ENCODE data around the gene KLHL2. TPM values are rescaled to one million over a fixed set of nuclear protein-coding genes. Genes with fewer than 3 reads are reported as not detected.

The KLHL2 gene
- total RNA-seq, 2 donors from 2014 or later, result 9.1 to 17.1 TPM

GRCh38 chr4:165328101-165328425 lies 120.7 kb downstream of the KLHL2 start:
- intact Hi-C loops (cut with DNase I), result no loop called here
- DNase-seq (no peak), ATAC-seq (no peak)
- Histone ChIP-seq H3K4me3 (peak overlapping the region; percentile 75 to 86), H3K27ac (peak overlapping the region in 3 of 4 donors; percentile 81 to 87 (median 85)), H3K4me1 (peaks cover 48% of the 10 kb centered on the region), H3K9me3 (no peaks in the 10 kb centered on the region), H3K27me3 (no peaks in the 10 kb centered on the region), H3K36me3 (replicated peaks in 1 of 2; ENCODE audit: insufficient read depth in 1 of 2, low read depth in 2 of 2) (no peaks in the 10 kb centered on the region)
- TF ChIP-seq CTCF (IDR thresholded peaks at IDR 0.05) (no peak), POLR2A (IDR thresholded peaks at IDR 0.05) (no peak)
- WGBS, 2 donors, result 0 to 1% methylated on average over 7 of the region's 7 CpGs

- WGBS, 2 donors, result 23 to 35% methylated on average over 4 of the region's 4 CpGs
These were observed 121.3 kb downstream of the KLHL2 start for GRCh38 chr4:165328708-165329107.

GRCh38 chr4:165330071-165330470 lies 122.7 kb downstream of the KLHL2 start:
- no peak overlapping the region for H3K4me3 ChIP-seq
- H3K27me3 ChIP-seq, result no peaks in the 10 kb centered on the region
- DNase-seq (no peak), ATAC-seq (no peak)
- peaks cover 48% of the 10 kb centered on the region for H3K4me1 ChIP-seq
- TF ChIP-seq CTCF (IDR thresholded peaks at IDR 0.05), result no peak
- no peak for TF ChIP-seq POLR2A (IDR thresholded peaks at IDR 0.05)
- WGBS, 2 donors, result 59 to 67% methylated on average over 2 of the region's 2 CpGs
- H3K27ac ChIP-seq, result no peak overlapping the region
- intact Hi-C loops (cut with DNase I), result no loop called here
- no peaks in the 10 kb centered on the region for H3K9me3 ChIP-seq
- H3K36me3 ChIP-seq (replicated peaks in 1 of 2; ENCODE audit: insufficient read depth in 1 of 2, low read depth in 2 of 2), result no peaks in the 10 kb centered on the region

More at GRCh38 chr4:165328708-165329107, 121.3 kb downstream of the KLHL2 start:
- intact Hi-C loops (cut with DNase I), result no loop called here
- Histone ChIP-seq H3K27ac (no peak overlapping the region), H3K4me1 (peaks cover 48% of the 10 kb centered on the region), H3K9me3 (no peaks in the 10 kb centered on the region), H3K36me3 (replicated peaks in 1 of 2; ENCODE audit: insufficient read depth in 1 of 2, low read depth in 2 of 2) (no peaks in the 10 kb centered on the region), H3K27me3 (no peaks in the 10 kb centered on the region), H3K4me3 (no peak overlapping the region)
- TF ChIP-seq CTCF (IDR thresholded peaks at IDR 0.05) (no peak), POLR2A (IDR thresholded peaks at IDR 0.05) (no peak)
- no peak for ATAC-seq
- DNase-seq, result no peak

- DNase-seq (no peak), ATAC-seq (no peak)
- intact Hi-C loops (cut with DNase I), result no loop called here
- no peaks in the 10 kb centered on the region for H3K36me3 ChIP-seq (replicated peaks in 1 of 2; ENCODE audit: insufficient read depth in 1 of 2, low read depth in 2 of 2)
- H3K27me3 ChIP-seq, result no peaks in the 10 kb centered on the region
- no peak overlapping the region for H3K27ac ChIP-seq
- peaks cover 46% of the 10 kb centered on the region for H3K4me1 ChIP-seq
- no peak for TF ChIP-seq CTCF (IDR thresholded peaks at IDR 0.05)
- TF ChIP-seq POLR2A (IDR thresholded peaks at IDR 0.05), result no peak
- 88 to 93% methylated on average over 5 of the region's 5 CpGs for WGBS, 2 donors
- no peaks in the 10 kb centered on the region for H3K9me3 ChIP-seq
- no peak overlapping the region for H3K4me3 ChIP-seq
These were observed 123.3 kb downstream of the KLHL2 start for GRCh38 chr4:165330666-165331065.

GRCh38 chr4:165331359-165331758 lies 124.0 kb downstream of the KLHL2 start:
- no peak for ATAC-seq
- intact Hi-C loops (cut with DNase I), result no loop called here
- H3K9me3 ChIP-seq, result no peaks in the 10 kb centered on the region
- DNase-seq, result no peak
- TF ChIP-seq POLR2A (IDR thresholded peaks at IDR 0.05), result no peak
- no peak for TF ChIP-seq CTCF (IDR thresholded peaks at IDR 0.05)
- 87 to 93% methylated on average over 1 of the region's 1 CpG for WGBS, 2 donors
- no peak overlapping the region for H3K4me3 ChIP-seq
- H3K36me3 ChIP-seq (replicated peaks in 1 of 2; ENCODE audit: insufficient read depth in 1 of 2, low read depth in 2 of 2), result no peaks in the 10 kb centered on the region
- no peak overlapping the region for H3K27ac ChIP-seq
- no peaks in the 10 kb centered on the region for H3K27me3 ChIP-seq
- H3K4me1 ChIP-seq, result peaks cover 39% of the 10 kb centered on the region

Data from body of pancreas (tissue), 4 donors.